ENCODE results near the gene GCNT2. TPM values are rescaled to one million over a fixed set of nuclear protein-coding genes. Genes with fewer than 3 reads are reported as not detected.

Gene GCNT2
- total and polyA plus RNA-seq, 2 donors (not counting 1 experiment from before 2014, with no cell fraction given) = 1.3 to 2.1 TPM

GRCh38 chr6:10618409-10618808 lies 97.3 kb downstream of the GCNT2 start:
- TF ChIP-seq EZH2 (IDR thresholded peaks at IDR 0.05; ENCODE audit: low read length, missing control alignments) (no peak), CTCF (conservative IDR thresholded peaks at IDR 0.05 in 1 of 2, IDR thresholded peaks at IDR 0.05 in 1 of 2; ENCODE audit: low read depth in 1 of 2, low read length in 2 of 2) (no peak)
- Histone ChIP-seq H3K27ac (ENCODE audit: insufficient read depth, low read length) (no peak overlapping the region), H3K36me3 (ENCODE audit: control insufficient read depth, insufficient read depth, low read length) (no peaks in the 10 kb centered on the region), H3K9me3 (ENCODE audit: control insufficient read depth, insufficient read depth, low read depth, low read length) (no peaks in the 10 kb centered on the region), H3K79me2 (ENCODE audit: control insufficient read depth, insufficient read depth, low read length) (no peaks in the 10 kb centered on the region), H3K9ac (ENCODE audit: insufficient read depth, low read length) (no peak overlapping the region), H3K27me3 (ENCODE audit: control insufficient read depth, insufficient read depth, low read length) (no peaks in the 10 kb centered on the region), H3K4me3 (replicated peaks in 1 of 4; ENCODE audit: control extremely low read depth in 1 of 4, insufficient read depth in 1 of 4, low read depth in 3 of 4, low read length in 4 of 4) (no peak overlapping the region), H3K4me1 (ENCODE audit: control insufficient read depth, extremely low read depth, insufficient read depth, low read length) (no peaks in the 10 kb centered on the region), H2AFZ (ENCODE audit: low read length) (no peak overlapping the region), H4K20me1 (ENCODE audit: control insufficient read depth, extremely low read depth, insufficient read depth, low read length) (no peaks in the 10 kb centered on the region), H3K4me2 (ENCODE audit: extremely low read depth, insufficient read depth, low read length) (no peak overlapping the region)
- no peak for DNase-seq (ENCODE audit: low read depth in 2 of 2)

GRCh38 chr6:10621213-10621612 lies 100.1 kb downstream of the GCNT2 start:
- Histone ChIP-seq H3K9me3 (ENCODE audit: control insufficient read depth, insufficient read depth, low read depth, low read length) (no peaks in the 10 kb centered on the region), H3K4me2 (ENCODE audit: extremely low read depth, insufficient read depth, low read length) (no peak overlapping the region), H3K36me3 (ENCODE audit: control insufficient read depth, insufficient read depth, low read length) (no peaks in the 10 kb centered on the region), H3K27me3 (ENCODE audit: control insufficient read depth, insufficient read depth, low read length) (no peaks in the 10 kb centered on the region), H4K20me1 (ENCODE audit: control insufficient read depth, extremely low read depth, insufficient read depth, low read length) (no peaks in the 10 kb centered on the region), H3K4me1 (ENCODE audit: control insufficient read depth, extremely low read depth, insufficient read depth, low read length) (no peaks in the 10 kb centered on the region), H2AFZ (ENCODE audit: low read length) (no peak overlapping the region), H3K4me3 (replicated peaks in 1 of 4; ENCODE audit: control extremely low read depth in 1 of 4, insufficient read depth in 1 of 4, low read depth in 3 of 4, low read length in 4 of 4) (no peak overlapping the region), H3K27ac (ENCODE audit: insufficient read depth, low read length) (no peak overlapping the region), H3K79me2 (ENCODE audit: control insufficient read depth, insufficient read depth, low read length) (no peaks in the 10 kb centered on the region), H3K9ac (ENCODE audit: insufficient read depth, low read length) (no peak overlapping the region)
- DNase-seq (ENCODE audit: low read depth in 2 of 2) = no peak
- no peak for TF ChIP-seq EZH2 (IDR thresholded peaks at IDR 0.05; ENCODE audit: low read length, missing control alignments)
- TF ChIP-seq CTCF (conservative IDR thresholded peaks at IDR 0.05 in 1 of 2, IDR thresholded peaks at IDR 0.05 in 1 of 2; ENCODE audit: low read depth in 1 of 2, low read length in 2 of 2) = no peak

- no peak overlapping the region for H3K27ac ChIP-seq (ENCODE audit: insufficient read depth, low read length)
- no peak overlapping the region for H3K4me2 ChIP-seq (ENCODE audit: extremely low read depth, insufficient read depth, low read length)
- no peaks in the 10 kb centered on the region for H4K20me1 ChIP-seq (ENCODE audit: control insufficient read depth, extremely low read depth, insufficient read depth, low read length)
- H3K4me1 ChIP-seq (ENCODE audit: control insufficient read depth, extremely low read depth, insufficient read depth, low read length) = no peaks in the 10 kb centered on the region
- TF ChIP-seq EZH2 (IDR thresholded peaks at IDR 0.05; ENCODE audit: low read length, missing control alignments) (no peak), CTCF (conservative IDR thresholded peaks at IDR 0.05 in 1 of 2, IDR thresholded peaks at IDR 0.05 in 1 of 2; ENCODE audit: low read depth in 1 of 2, low read length in 2 of 2) (no peak)
- no peak overlapping the region for H2AFZ ChIP-seq (ENCODE audit: low read length)
- no peaks in the 10 kb centered on the region for H3K9me3 ChIP-seq (ENCODE audit: control insufficient read depth, insufficient read depth, low read depth, low read length)
- no peaks in the 10 kb centered on the region for H3K36me3 ChIP-seq (ENCODE audit: control insufficient read depth, insufficient read depth, low read length)
- H3K9ac ChIP-seq (ENCODE audit: insufficient read depth, low read length) = no peak overlapping the region
- DNase-seq (ENCODE audit: low read depth in 2 of 2) = no peak
- no peak overlapping the region for H3K4me3 ChIP-seq (replicated peaks in 1 of 4; ENCODE audit: control extremely low read depth in 1 of 4, insufficient read depth in 1 of 4, low read depth in 3 of 4, low read length in 4 of 4)
- H3K27me3 ChIP-seq (ENCODE audit: control insufficient read depth, insufficient read depth, low read length) = no peaks in the 10 kb centered on the region
- no peaks in the 10 kb centered on the region for H3K79me2 ChIP-seq (ENCODE audit: control insufficient read depth, insufficient read depth, low read length)
Observed at GRCh38 chr6:10621847-10622246, 100.7 kb downstream of the GCNT2 start.

All from fibroblast of lung (primary cell).